ENCODE measurements around the gene SLITRK6.

DNA sequence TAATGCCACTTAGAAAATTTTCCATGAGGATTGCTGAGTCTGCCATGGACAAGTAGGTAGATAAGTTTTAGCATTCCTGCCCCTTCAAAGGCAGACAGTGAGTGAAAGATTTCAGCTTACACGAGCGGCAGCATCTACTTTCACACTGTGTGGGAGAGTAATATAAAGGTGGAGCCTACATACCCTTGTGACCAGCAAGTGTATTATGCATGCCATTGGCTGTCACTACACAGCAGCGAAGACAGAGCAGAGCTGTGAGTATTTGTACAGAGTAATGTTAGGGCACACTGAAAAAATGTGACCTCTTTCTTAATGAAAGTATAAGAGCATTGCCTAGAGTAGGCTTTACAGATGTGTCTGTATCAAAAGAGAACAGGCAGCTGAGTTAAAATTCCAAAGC is 14.0 kb downstream of the SLITRK6 start:
- TF ChIP-seq RAD21 (conservative IDR thresholded peaks at IDR 0.05) (no peak), EP300 (conservative IDR thresholded peaks at IDR 0.05; ENCODE audit: poor library complexity, severe bottlenecking) (no peak)

All from neural cell (in vitro differentiated cells).